ENCODE results near the gene ATIC. TPM values are rescaled to one million over a fixed set of nuclear protein-coding genes. Genes with fewer than 3 reads are reported as not detected.

The ATIC gene
- total RNA-seq, 1 donor from 2014 or later = 161 TPM

DNA sequence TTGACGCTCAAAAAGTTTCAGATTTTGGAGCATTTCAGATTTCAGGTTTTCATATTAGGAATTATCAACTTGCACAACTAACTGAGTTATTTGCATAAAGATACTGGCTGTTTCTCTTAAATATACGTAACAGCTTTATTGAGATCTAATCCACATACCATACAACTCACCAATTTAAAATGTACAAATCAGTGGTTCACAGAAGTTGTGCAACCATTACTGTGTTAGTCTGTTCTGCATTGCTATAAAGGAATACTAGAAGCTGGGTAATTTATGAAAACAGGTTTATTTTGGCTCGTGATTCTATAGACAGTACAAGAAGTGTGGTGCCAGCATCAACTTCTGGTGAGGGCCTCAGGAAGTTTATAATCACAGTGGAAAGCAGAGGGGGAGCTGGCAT, 8.2 kb downstream of the ATIC start:
- Mint-ChIP-seq H3K27ac (no peak overlapping the region), H3K4me3 (no peak overlapping the region), H3K27me3 (no peaks in the 10 kb centered on the region), H3K36me3 (ENCODE audit: low read depth) (peaks cover 75% of the 10 kb centered on the region), H3K4me1 (peaks cover 12% of the 10 kb centered on the region), H3K9me3 (no peaks in the 10 kb centered on the region)
- ChIA-PET CTCF (no interaction called here), POLR2A (interaction anchor here (1.0 kb wide), 1 partner anchor 8 kb away, joined by 3 read pairs; the partner anchor contains the start of gene ATIC)
- intact Hi-C loops (cut with micrococcal nuclease) = no loop called here
- ATAC-seq (ENCODE audit: low read depth) (no peak), DNase-seq (no peak)
- TF ChIP-seq, protein P1, sequence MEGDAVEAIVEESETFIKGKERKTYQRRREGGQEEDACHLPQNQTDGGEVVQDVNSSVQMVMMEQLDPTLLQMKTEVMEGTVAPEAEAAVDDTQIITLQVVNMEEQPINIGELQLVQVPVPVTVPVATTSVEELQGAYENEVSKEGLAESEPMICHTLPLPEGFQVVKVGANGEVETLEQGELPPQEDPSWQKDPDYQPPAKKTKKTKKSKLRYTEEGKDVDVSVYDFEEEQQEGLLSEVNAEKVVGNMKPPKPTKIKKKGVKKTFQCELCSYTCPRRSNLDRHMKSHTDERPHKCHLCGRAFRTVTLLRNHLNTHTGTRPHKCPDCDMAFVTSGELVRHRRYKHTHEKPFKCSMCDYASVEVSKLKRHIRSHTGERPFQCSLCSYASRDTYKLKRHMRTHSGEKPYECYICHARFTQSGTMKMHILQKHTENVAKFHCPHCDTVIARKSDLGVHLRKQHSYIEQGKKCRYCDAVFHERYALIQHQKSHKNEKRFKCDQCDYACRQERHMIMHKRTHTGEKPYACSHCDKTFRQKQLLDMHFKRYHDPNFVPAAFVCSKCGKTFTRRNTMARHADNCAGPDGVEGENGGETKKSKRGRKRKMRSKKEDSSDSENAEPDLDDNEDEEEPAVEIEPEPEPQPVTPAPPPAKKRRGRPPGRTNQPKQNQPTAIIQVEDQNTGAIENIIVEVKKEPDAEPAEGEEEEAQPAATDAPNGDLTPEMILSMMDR (IDR thresholded peaks at IDR 0.05) = no peak

DNA sequence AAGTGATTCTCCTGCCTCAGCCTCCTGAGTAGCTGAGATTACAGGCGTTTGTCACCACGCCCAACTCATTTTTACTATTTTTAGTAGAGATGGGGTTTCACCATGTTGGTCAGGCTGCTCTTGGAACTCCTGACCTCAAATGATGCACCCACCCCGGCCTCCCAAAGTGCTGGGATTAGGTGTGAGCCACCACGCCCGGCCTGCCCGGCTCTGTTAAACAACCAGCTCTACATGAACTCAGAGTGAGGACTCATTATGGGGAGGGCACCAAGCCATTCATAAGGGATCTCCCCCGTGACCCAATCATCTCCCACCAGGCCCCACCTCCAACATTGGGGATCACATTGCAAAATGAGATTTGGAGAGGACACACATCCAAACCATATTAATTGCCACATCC, 8.8 kb downstream of the ATIC start:
- intact Hi-C loops (cut with micrococcal nuclease) = no loop called here
- ATAC-seq (ENCODE audit: low read depth) (no peak), DNase-seq (no peak)
- H3K27me3 Mint-ChIP-seq = no peaks in the 10 kb centered on the region
- H3K36me3 Mint-ChIP-seq (ENCODE audit: low read depth) = peaks cover 75% of the 10 kb centered on the region
- no peak overlapping the region for H3K4me3 Mint-ChIP-seq
- peaks cover 11% of the 10 kb centered on the region for H3K4me1 Mint-ChIP-seq
- TF ChIP-seq, protein P1 (IDR thresholded peaks at IDR 0.05) = no peak
- no peaks in the 10 kb centered on the region for H3K9me3 Mint-ChIP-seq
- ChIA-PET POLR2A (interaction anchor here (1.0 kb wide), 1 partner anchor 9 kb away, joined by 3 read pairs; the partner anchor contains the start of gene ATIC), CTCF (no interaction called here)
- no peak overlapping the region for H3K27ac Mint-ChIP-seq

DNA sequence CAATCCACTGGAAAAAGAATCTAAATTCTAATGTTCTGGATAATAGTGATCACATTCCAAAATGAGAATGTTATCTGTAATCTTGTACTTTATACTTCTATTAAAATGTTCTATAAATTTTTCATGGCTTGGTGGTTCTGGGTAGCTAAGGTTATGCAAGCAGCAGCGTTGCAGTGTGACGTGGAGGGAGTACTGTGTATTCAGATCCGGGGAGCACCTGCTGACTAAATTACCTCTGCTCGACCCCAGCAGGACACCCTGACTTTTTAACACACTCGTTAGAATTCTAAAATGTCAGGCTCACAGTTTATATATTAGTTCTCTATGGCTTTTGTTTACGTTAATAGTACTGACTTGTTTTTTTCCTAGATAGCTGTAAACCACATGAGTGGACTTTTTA, 13.0 kb downstream of the ATIC start:
- DNase-seq (no peak), ATAC-seq (ENCODE audit: low read depth) (no peak)
- H3K9me3 Mint-ChIP-seq = no peaks in the 10 kb centered on the region
- H3K27ac Mint-ChIP-seq = no peak overlapping the region
- no peak overlapping the region for H3K4me3 Mint-ChIP-seq
- peaks cover 86% of the 10 kb centered on the region for H3K36me3 Mint-ChIP-seq (ENCODE audit: low read depth)
- intact Hi-C loops (cut with micrococcal nuclease) = no loop called here
- H3K4me1 Mint-ChIP-seq = peaks cover 3% of the 10 kb centered on the region
- H3K27me3 Mint-ChIP-seq = no peaks in the 10 kb centered on the region
- CTCF ChIA-PET = no interaction called here
- POLR2A ChIA-PET = no interaction called here
- TF ChIP-seq, protein P1 (IDR thresholded peaks at IDR 0.05) = no peak

DNA sequence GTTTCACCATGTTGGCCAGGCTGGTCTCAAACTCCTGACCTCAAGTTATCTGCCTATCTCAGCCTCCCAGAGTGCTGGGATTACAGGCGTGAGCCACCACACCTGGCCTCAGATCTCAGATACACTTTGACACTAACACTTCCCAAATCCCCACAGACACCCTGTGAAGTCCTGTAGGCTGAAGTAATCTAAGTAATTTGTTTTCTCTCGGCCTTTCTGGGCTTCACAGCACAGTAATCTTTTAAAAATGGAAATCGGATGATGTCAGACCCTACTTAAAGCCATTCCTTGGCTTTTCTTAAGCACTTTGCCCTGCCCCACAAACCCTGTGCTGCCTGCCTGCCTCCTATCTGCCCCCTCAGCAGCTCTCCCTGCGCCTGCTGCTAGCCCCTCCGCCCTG, 16.2 kb downstream of the ATIC start:
- Mint-ChIP-seq H3K4me1 (peaks cover 14% of the 10 kb centered on the region), H3K9me3 (no peaks in the 10 kb centered on the region), H3K36me3 (ENCODE audit: low read depth) (peaks cover 87% of the 10 kb centered on the region), H3K27me3 (no peaks in the 10 kb centered on the region), H3K4me3 (no peak overlapping the region), H3K27ac (no peak overlapping the region)
- ChIA-PET CTCF (no interaction called here), POLR2A (no interaction called here)
- intact Hi-C loops (cut with micrococcal nuclease) = no loop called here
- DNase-seq (no peak), ATAC-seq (ENCODE audit: low read depth) (no peak)
- TF ChIP-seq, protein P1 (IDR thresholded peaks at IDR 0.05) = no peak

DNA sequence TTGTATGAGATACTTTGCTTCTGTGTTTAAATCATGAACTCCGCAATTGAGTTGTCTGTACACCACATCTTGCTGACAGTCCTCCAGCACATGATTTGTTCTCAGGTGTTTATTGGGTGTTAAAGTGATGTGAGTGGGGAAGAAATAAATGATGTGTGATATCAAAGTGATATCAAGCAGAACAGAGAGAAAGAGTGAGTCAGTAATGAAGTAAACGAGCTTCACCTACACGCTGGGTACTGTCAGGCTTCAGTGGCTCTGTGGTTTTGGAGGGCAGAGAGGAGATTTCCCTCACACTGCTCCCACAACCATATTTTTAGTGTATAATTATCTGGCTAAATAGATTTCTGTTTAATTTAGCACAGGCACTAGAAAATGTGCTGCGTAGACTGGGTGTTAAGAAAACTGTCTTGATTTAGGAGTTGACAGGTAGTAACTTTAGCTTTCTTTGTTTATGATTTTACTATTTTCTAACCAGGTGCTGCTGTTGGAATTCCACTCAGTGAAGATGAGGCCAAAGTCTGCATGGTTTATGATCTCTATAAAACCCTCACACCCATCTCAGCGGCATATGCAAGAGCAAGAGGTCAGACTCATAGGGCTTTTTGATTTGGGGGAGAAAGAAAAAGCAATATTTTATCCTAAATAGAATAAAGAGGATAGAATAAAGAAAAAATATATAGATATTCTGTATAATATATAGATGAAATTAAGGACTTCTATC, 21.2 kb downstream of the ATIC start:
- Mint-ChIP-seq H3K4me3 (peak overlapping the region; percentile 15), H3K4me1 (peaks cover 14% of the 10 kb centered on the region), H3K36me3 (ENCODE audit: low read depth) (peaks cover 80% of the 10 kb centered on the region), H3K27me3 (no peaks in the 10 kb centered on the region), H3K9me3 (no peaks in the 10 kb centered on the region), H3K27ac (peak overlapping the region; percentile 67)
- peak; percentile 97 for ATAC-seq (ENCODE audit: low read depth)
- intact Hi-C loops (cut with micrococcal nuclease) = loop anchor here (2.0 to 10.0 kb wide), 2 partner anchors 20 to 582 kb away; partner anchors contain the start of gene ATIC
- TF ChIP-seq, protein P1 (IDR thresholded peaks at IDR 0.05) = no peak
- ChIA-PET POLR2A (interaction anchor here (1.0 kb wide), 1 partner anchor 21 kb away, joined by 3 read pairs; the partner anchor contains the start of gene ATIC), CTCF (no interaction called here)
- no peak for DNase-seq
